Panc1 (cell line): ENCODE data around the gene TBC1D2B. TPM values are rescaled to one million over a fixed set of nuclear protein-coding genes. Genes with fewer than 3 reads are reported as not detected.
A peak's percentile ranks its signal among the peaks of the same experiment; 100 is the strongest.

Source experiments
- ATAC-seq: fragments of 200-7000 bp; cut with Tn5 transposase; 2 replicates; pipeline ENCODE4 v1.9.1; 2020; ENCODE audit warnings: mild to moderate bottlenecking, moderate library complexity
- BruUV-seq: library from RNA; stranded (reverse); fragments of 400-500 nt; replicated peaks from 2 replicates; lab custom pipeline; 2021; lab: Mats Ljungman, UMichigan
- CTCF ChIA-PET: fragments of 300-600 bp; sonication (Branson Sonifier 250); formaldehyde crosslinking; loops from one replicate; lab custom pipeline; 2022; ENCODE audit warnings: antibody characterized with exemption; lab: Charles Lee
- POLR2A ChIA-PET: fragments of 300-600 bp; sonication (Branson Sonifier 250); formaldehyde crosslinking; loops from one replicate; lab custom pipeline; 2022; ENCODE audit warnings: antibody characterized with exemption; lab: Charles Lee
- DNase-seq: peaks from one replicate; pipeline ENCODE4 v3.0.0-alpha.2; 2010; ENCODE audit warnings: low read depth, low spot score
- H3K27ac ChIP-seq: 2 replicates; pipeline ENCODE4 v1.5.1; 2011; ENCODE audit warnings: mild to moderate bottlenecking, low read length, inconsistent platforms
- H3K27me3 ChIP-seq: fragments of 200-500 bp; sonication (Bioruptor generic); 2 replicates; pipeline ENCODE4 v1.6.0; 2014; ENCODE audit warnings: low read length, inconsistent platforms; ENCODE audit not compliant: control insufficient read depth, insufficient read depth
- H3K36me3 ChIP-seq: fragments of 200-500 bp; sonication (Bioruptor generic); 2 replicates; pipeline ENCODE4 v1.5.1; 2014; ENCODE audit warnings: inconsistent platforms, mild to moderate bottlenecking, low read length, moderate library complexity; ENCODE audit not compliant: control insufficient read depth, insufficient read depth
- H3K4me1 ChIP-seq: 2 replicates; pipeline ENCODE4 v1.5.1; 2011; ENCODE audit warnings: inconsistent platforms, mild to moderate bottlenecking, low read length, moderate library complexity; ENCODE audit not compliant: control insufficient read depth, insufficient read depth
- H3K4me3 ChIP-seq, 2 experiments: 2 replicates each; pipeline ENCODE4 v1.5.1; 2011 to 2012; ENCODE audit warnings: low read depth in 2 of 2, low read length in 2 of 2, mild to moderate bottlenecking in 2 of 2, inconsistent platforms in 1 of 2, moderate library complexity in 1 of 2
- H3K9me3 ChIP-seq: fragments of 200-500 bp; sonication (Bioruptor generic); 2 replicates; pipeline ENCODE4 v1.5.1; 2014; ENCODE audit warnings: low read depth, mild to moderate bottlenecking, inconsistent platforms, low read length, moderate library complexity; ENCODE audit not compliant: control insufficient read depth, insufficient read depth
- CTCF ChIP-seq: fragments of 450-650 bp; IDR thresholded peaks from 2 replicates; pipeline ENCODE4 v1.5.1; 2017; ENCODE audit warnings: mild to moderate bottlenecking
- POLR2AphosphoS5 ChIP-seq: IDR thresholded peaks from 2 replicates; pipeline ENCODE4 v1.6.1; 2012; ENCODE audit warnings: mild to moderate bottlenecking, low read depth, low read length, moderate library complexity
- SIN3A ChIP-seq: IDR thresholded peaks from 2 replicates; pipeline ENCODE4 v1.6.1; 2012; ENCODE audit warnings: low read depth, mild to moderate bottlenecking, low read length, moderate library complexity, borderline replicate concordance; ENCODE audit not compliant: insufficient read depth
- TCF7L2 ChIP-seq: IDR thresholded peaks from 2 replicates; pipeline ENCODE4 v1.6.1; 2011; ENCODE audit warnings: mild to moderate bottlenecking, low read depth, low read length, inconsistent platforms
- in situ Hi-C: cut with HindIII; loops from 2 replicates; pipeline ENCODE4 v1.10.0; 2016; ENCODE audit warnings: low sequenced_read_pairs, low pct_unique_long_range_greater_than_20kb
- intact Hi-C: fragments of 100-400 bp; cut with micrococcal nuclease; formaldehyde crosslinking; loops from one replicate; pipeline ENCODE4 v1.10.0; 2022; ENCODE audit not compliant: unreplicated experiment
- total RNA-seq: library from RNA; stranded (reverse); gene quantifications from one replicate; pipeline ENCODE4 v1.2.1, GENCODE V29; 2021; ENCODE audit not compliant: unreplicated experiment
- TF ChIP-seq, protein P1 (sequence below), 2 experiments: IDR thresholded peaks; 2 replicates each; pipeline ENCODE4 v1.6.1; 2011 to 2012; ENCODE audit warnings: low read depth in 2 of 2, control low read depth in 1 of 2, low read length in 1 of 2, mild to moderate bottlenecking in 1 of 2, moderate library complexity in 1 of 2; ENCODE audit not compliant: insufficient read depth in 1 of 2

The TBC1D2B gene
- total RNA-seq, 1 experiment from 2014 or later = 59.3 TPM

DNA sequence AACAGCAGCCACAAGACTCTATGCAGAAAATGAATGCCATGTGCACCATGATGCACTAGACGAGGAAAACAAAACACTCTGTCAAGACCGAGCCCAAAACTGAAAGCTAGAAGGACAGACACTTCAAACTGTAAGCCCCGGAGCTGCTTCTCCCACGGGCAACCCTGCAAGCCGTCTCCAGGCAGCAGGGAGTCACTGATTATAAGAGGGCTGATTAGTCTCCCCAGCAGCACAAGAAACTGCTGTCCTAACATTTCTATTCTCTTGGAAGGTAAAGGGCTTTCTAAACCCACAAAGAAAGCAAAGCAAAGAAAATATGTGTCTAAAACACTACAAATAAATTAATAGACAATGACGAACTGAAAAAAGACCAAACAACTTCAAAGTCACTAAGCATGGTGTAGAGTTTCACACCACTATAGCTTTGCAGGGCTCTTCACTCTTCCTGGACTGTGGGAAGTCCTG, 15.5 kb downstream of the TBC1D2B start:
- no peak for TF ChIP-seq SIN3A
- 0 out of 2 replicates have a peak, but pooled peaks have one; percentile 28 for TF ChIP-seq TCF7L2
- no TSS peak for BruUV-seq
- in situ Hi-C loops = no loop called here
- peak; percentile 61 for ATAC-seq
- Histone ChIP-seq H3K27ac (peak overlapping the region; percentile 83), H3K4me1 (peaks cover 84% of the 10 kb centered on the region), H3K4me3 (peak overlapping the region in 1 of 2 experiments; percentile 23; a peak in 1 of 4 replicates), H3K9me3 (no peaks in the 10 kb centered on the region), H3K27me3 (no peaks in the 10 kb centered on the region), H3K36me3 (no peaks in the 10 kb centered on the region)
- ChIA-PET POLR2A (no interaction called here), CTCF (interaction anchor here (0.7 kb wide), 1 partner anchor 122 kb away, joined by 3 read pairs; no protein-coding TSS in a partner anchor)
- DNase-seq = no peak
- intact Hi-C loops = no loop called here

- CTCF ChIA-PET = no interaction called here
- intact Hi-C loops (no loop called here), in situ Hi-C loops (no loop called here)
- POLR2A ChIA-PET = interaction anchor here (0.7 kb wide), 1 partner anchor 10 kb away, joined by 5 read pairs; no protein-coding TSS in a partner anchor
- Histone ChIP-seq H3K9me3 (no peaks in the 10 kb centered on the region), H3K4me3 (no peak overlapping the region), H3K4me1 (peaks cover 73% of the 10 kb centered on the region), H3K27ac (peak overlapping the region; percentile 10; the same call in 1 of the 2 replicates), H3K27me3 (no peaks in the 10 kb centered on the region), H3K36me3 (no peaks in the 10 kb centered on the region)
- BruUV-seq = no TSS peak
- TF ChIP-seq CTCF = no peak
- TF ChIP-seq TCF7L2 = no peak
- no peak for TF ChIP-seq SIN3A
- TF ChIP-seq POLR2AphosphoS5 = no peak
- TF ChIP-seq, protein P1, sequence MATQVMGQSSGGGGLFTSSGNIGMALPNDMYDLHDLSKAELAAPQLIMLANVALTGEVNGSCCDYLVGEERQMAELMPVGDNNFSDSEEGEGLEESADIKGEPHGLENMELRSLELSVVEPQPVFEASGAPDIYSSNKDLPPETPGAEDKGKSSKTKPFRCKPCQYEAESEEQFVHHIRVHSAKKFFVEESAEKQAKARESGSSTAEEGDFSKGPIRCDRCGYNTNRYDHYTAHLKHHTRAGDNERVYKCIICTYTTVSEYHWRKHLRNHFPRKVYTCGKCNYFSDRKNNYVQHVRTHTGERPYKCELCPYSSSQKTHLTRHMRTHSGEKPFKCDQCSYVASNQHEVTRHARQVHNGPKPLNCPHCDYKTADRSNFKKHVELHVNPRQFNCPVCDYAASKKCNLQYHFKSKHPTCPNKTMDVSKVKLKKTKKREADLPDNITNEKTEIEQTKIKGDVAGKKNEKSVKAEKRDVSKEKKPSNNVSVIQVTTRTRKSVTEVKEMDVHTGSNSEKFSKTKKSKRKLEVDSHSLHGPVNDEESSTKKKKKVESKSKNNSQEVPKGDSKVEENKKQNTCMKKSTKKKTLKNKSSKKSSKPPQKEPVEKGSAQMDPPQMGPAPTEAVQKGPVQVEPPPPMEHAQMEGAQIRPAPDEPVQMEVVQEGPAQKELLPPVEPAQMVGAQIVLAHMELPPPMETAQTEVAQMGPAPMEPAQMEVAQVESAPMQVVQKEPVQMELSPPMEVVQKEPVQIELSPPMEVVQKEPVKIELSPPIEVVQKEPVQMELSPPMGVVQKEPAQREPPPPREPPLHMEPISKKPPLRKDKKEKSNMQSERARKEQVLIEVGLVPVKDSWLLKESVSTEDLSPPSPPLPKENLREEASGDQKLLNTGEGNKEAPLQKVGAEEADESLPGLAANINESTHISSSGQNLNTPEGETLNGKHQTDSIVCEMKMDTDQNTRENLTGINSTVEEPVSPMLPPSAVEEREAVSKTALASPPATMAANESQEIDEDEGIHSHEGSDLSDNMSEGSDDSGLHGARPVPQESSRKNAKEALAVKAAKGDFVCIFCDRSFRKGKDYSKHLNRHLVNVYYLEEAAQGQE (IDR thresholded peaks at IDR 0.05; ENCODE audit: insufficient read depth in 1 of 2, low read depth in 2 of 2, low read length in 1 of 2) = no peak
- DNase-seq = no peak
- no peak for ATAC-seq
These were observed 17.3 kb downstream of the TBC1D2B start for GRCh38 chr15:78060232-78060631.
